MM.1S (cell line): ENCODE data around the gene PADI1.

Source experiments
- CTCF ChIP-seq: fragments of 300-600 bp; sonication (generic); IDR thresholded peaks from 2 replicates; pipeline ENCODE4 v1.5.1; 2016; ENCODE audit warnings: antibody characterized with exemption, low read length, mixed read lengths
- EZH2 ChIP-seq: fragments of 300-600 bp; sonication (generic); optimal IDR thresholded peaks from 2 replicates; pipeline ENCODE3; 2017; ENCODE audit warnings: low read depth, mild to moderate bottlenecking, antibody characterized with exemption, low read length, mixed read lengths

GRCh38 chr1:17210176-17210575 is 5.2 kb downstream of the PADI1 start:
- no peak for TF ChIP-seq EZH2
- TF ChIP-seq CTCF = no peak
